K562 (cell line): ENCODE data around the gene EZH2. TPM values are rescaled to one million over a fixed set of nuclear protein-coding genes. Genes with fewer than 3 reads are reported as not detected.

Experiments used
- CEBPG ChIP-seq, 3 experiments: fragments of 200-800 bp in 1 of 3; sonication (Bioruptor generic) in 1 of 3; sonication (generic) in 1 of 3; formaldehyde crosslinking in 1 of 3; IDR thresholded peaks in 2 of 3; conservative IDR thresholded peaks in 1 of 3; 2 replicates each; pipeline versions ENCODE4 v1.6.1 to v1.8.0; 2016 to 2022; ENCODE audit warnings: missing compliant biosample characterization in 2 of 3, missing genetic modification characterization in 2 of 3, mild to moderate bottlenecking in 1 of 3, missing genetic modification reagents in 1 of 3
- ELF1 ChIP-seq: fragments of 200-800 bp; sonication (Bioruptor generic); IDR thresholded peaks from 2 replicates; pipeline ENCODE4 v1.6.1; 2016; ENCODE audit warnings: missing genetic modification characterization, missing compliant biosample characterization
- GTF2E2 ChIP-seq: fragments of 200-800 bp; sonication (Bioruptor generic); IDR thresholded peaks from 2 replicates; pipeline ENCODE4 v1.6.1; 2016; ENCODE audit warnings: missing genetic modification characterization, missing compliant biosample characterization
- HINFP ChIP-seq: fragments of 450-650 bp; conservative IDR thresholded peaks from 2 replicates; pipeline ENCODE4 v1.6.1; 2016; ENCODE audit warnings: missing genetic modification characterization, low read depth, mild to moderate bottlenecking, control low read depth, missing compliant biosample characterization
- JUND ChIP-seq, 2 experiments: IDR thresholded peaks; 2 replicates in 1 of 2; 3 replicates in 1 of 2; pipeline ENCODE4 v1.6.1; 2011; ENCODE audit warnings: borderline replicate concordance in 2 of 2, low read depth in 2 of 2, low read length in 2 of 2, improper control_type of control experiment in 1 of 2, missing biosample characterization in 1 of 2, missing genetic modification characterization in 1 of 2, missing genetic modification reagents in 1 of 2
- MCM5 ChIP-seq: fragments of 450-650 bp; IDR thresholded peaks from 2 replicates; pipeline ENCODE4 v1.6.1; 2016; ENCODE audit warnings: low read depth
- MEF2D ChIP-seq: conservative IDR thresholded peaks from 2 replicates; pipeline ENCODE4 v1.6.1; 2016; ENCODE audit warnings: low read depth, missing genetic modification characterization, missing compliant biosample characterization
- MLX ChIP-seq, 2 experiments: fragments of 450-650 bp in 1 of 2; sonication (generic) in 1 of 2; formaldehyde crosslinking; conservative IDR thresholded peaks; 2 replicates each; pipeline versions ENCODE4 v1.4.0 to v1.8.1; 2020 to 2022; ENCODE audit warnings: mild to moderate bottlenecking in 1 of 2, missing genetic modification reagents in 1 of 2
- RBM14 ChIP-seq: fragments of 200-400 bp; formaldehyde crosslinking; IDR thresholded peaks from 2 replicates; pipeline ENCODE4 v1.6.1; 2018; ENCODE audit warnings: low read depth, mild to moderate bottlenecking, low read length, moderate library complexity, borderline replicate concordance; ENCODE audit not compliant: insufficient read depth
- RREB1 ChIP-seq: fragments of 250-450 bp; sonication (Bioruptor Pico); IDR thresholded peaks from 2 replicates; pipeline ENCODE4 v1.4.0; 2020
- SMAD2 ChIP-seq: fragments of 150-350 bp; IDR thresholded peaks from 2 replicates; pipeline ENCODE4 v1.6.1; 2014; ENCODE audit warnings: low read depth, mild to moderate bottlenecking, low read length
- TEAD1 ChIP-seq, 2 experiments: fragments of 450-650 bp in 1 of 2; sonication (generic) in 1 of 2; formaldehyde crosslinking; IDR thresholded peaks; 2 replicates each; pipeline versions ENCODE4 v1.4.0 to v1.8.0; 2020 to 2022; ENCODE audit warnings: mild to moderate bottlenecking in 2 of 2, missing genetic modification reagents in 1 of 2
- ZNF589 ChIP-seq: fragments of 200-800 bp; sonication (Bioruptor generic); IDR thresholded peaks from 2 replicates; pipeline ENCODE4 v1.6.1; 2016; ENCODE audit warnings: low read depth, missing genetic modification characterization, missing compliant biosample characterization
- ZNF707 ChIP-seq: fragments of 250-450 bp; sonication (Bioruptor Pico); conservative IDR thresholded peaks from 2 replicates; pipeline ENCODE4 v1.8.0; 2022; ENCODE audit warnings: inconsistent platforms, mild to moderate bottlenecking, moderate library complexity
- ZNF766 ChIP-seq: fragments of 200-800 bp; sonication (Bioruptor generic); conservative IDR thresholded peaks from 2 replicates; pipeline ENCODE4 v1.6.1; 2016; ENCODE audit warnings: missing genetic modification characterization, missing compliant biosample characterization
- polyA plus RNA-seq, 8 experiments: library from polyadenylated mRNA; depleted of rRNA in 4 of 8; stranded (reverse) in 5 of 8; unstranded in 3 of 8; fragments of >200 nt; fragmentation: Nextera tagmentation in 2 of 8; fragmentation: Illumina TruSeq in 1 of 8; extraction: Ambion mirVana in 2 of 8; extraction: Trizol in 1 of 8; gene quantifications; 2 replicates each; pipeline versions ENCODE4 v1.2.1 to v1.2.3, GENCODE V29; 2011 to 2014; ENCODE audit warnings: inconsistent platforms in 1 of 8, missing spikeins in 1 of 8
- total RNA-seq, 7 experiments: library from RNA; depleted of rRNA in 6 of 7; stranded (reverse); fragments of >200 nt in 6 of 7; fragmentation: Illumina TruSeq in 2 of 7; extraction: Trizol in 2 of 7; gene quantifications; 2 replicates each; pipeline versions ENCODE4 v1.2.1 to v1.2.3, GENCODE V29; 2011 to 2021; ENCODE audit warnings: low replicate concordance in 1 of 7
- TF ChIP-seq, protein P1 (sequence below): fragments of 450-650 bp; IDR thresholded peaks from 2 replicates; pipeline ENCODE4 v1.6.1; 2016; ENCODE audit warnings: mild to moderate bottlenecking

EZH2 gene
- total and polyA plus RNA-seq, 9 of the 15 experiments (the other 6 are each of a cell fraction or from before 2014, with no cell fraction given), result 48.7 to 175 (median 98.6) TPM

GRCh38 chr7:148882192-148882591 lies 1.9 kb downstream of the EZH2 start (continued):
- TF ChIP-seq, protein P1, sequence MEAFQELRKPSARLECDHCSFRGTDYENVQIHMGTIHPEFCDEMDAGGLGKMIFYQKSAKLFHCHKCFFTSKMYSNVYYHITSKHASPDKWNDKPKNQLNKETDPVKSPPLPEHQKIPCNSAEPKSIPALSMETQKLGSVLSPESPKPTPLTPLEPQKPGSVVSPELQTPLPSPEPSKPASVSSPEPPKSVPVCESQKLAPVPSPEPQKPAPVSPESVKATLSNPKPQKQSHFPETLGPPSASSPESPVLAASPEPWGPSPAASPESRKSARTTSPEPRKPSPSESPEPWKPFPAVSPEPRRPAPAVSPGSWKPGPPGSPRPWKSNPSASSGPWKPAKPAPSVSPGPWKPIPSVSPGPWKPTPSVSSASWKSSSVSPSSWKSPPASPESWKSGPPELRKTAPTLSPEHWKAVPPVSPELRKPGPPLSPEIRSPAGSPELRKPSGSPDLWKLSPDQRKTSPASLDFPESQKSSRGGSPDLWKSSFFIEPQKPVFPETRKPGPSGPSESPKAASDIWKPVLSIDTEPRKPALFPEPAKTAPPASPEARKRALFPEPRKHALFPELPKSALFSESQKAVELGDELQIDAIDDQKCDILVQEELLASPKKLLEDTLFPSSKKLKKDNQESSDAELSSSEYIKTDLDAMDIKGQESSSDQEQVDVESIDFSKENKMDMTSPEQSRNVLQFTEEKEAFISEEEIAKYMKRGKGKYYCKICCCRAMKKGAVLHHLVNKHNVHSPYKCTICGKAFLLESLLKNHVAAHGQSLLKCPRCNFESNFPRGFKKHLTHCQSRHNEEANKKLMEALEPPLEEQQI, result peak; percentile 52; the same call in 1 of the 2 replicates
- no peak for TF ChIP-seq MCM5
- no peak for TF ChIP-seq ZNF707 (CRISPR knock-in tag)
- TF ChIP-seq CEBPG (CRISPR knock-in tag; IDR thresholded peaks at IDR 0.05), result peak; percentile 47; the same call in 1 of the 2 replicates
- peak; percentile 59 to 91; a peak in 3 of 4 replicates for TF ChIP-seq CEBPG (tag; conservative IDR thresholded peaks at IDR 0.05 in 1 of 2, IDR thresholded peaks at IDR 0.05 in 1 of 2)
- TF ChIP-seq TEAD1 (CRISPR knock-in tag; IDR thresholded peaks at IDR 0.05), result no peak
- TF ChIP-seq JUND (IDR thresholded peaks at IDR 0.05; ENCODE audit: borderline replicate concordance, low read depth, low read length), result peak; percentile 50; the same call in 1 of the 2 replicates
- TF ChIP-seq JUND (tag; IDR thresholded peaks at IDR 0.05; ENCODE audit: borderline replicate concordance, low read depth, low read length), result no peak
- TF ChIP-seq ELF1 (tag), result peak; percentile 58
- peak; percentile 15; the same call in 1 of the 2 replicates for TF ChIP-seq ZNF589 (CRISPR knock-in tag)
- no peak for TF ChIP-seq MLX (CRISPR knock-in tag; conservative IDR thresholded peaks at IDR 0.05)
- no peak for TF ChIP-seq RREB1 (CRISPR knock-in tag)
- no peak for TF ChIP-seq RBM14
- no peak for TF ChIP-seq SMAD2
- TF ChIP-seq GTF2E2 (tag), result no peak
- TF ChIP-seq ZNF766, result no peak
- TF ChIP-seq HINFP (tag), result no peak
- no peak for TF ChIP-seq MEF2D (tag)
